Measurements from ENCODE around the gene TPSD1.

TPSD1 gene

GRCh38 chr16:1272453-1273198, 16.8 kb downstream of the TPSD1 start:
- no peaks in the 10 kb centered on the region for H3K79me2 ChIP-seq (ENCODE audit: control insufficient read depth, low read length)
- H3F3A ChIP-seq (ENCODE audit: control insufficient read depth, insufficient read depth) = peaks cover 5% of the 10 kb centered on the region
- no peaks in the 10 kb centered on the region for H3K9me3 ChIP-seq (ENCODE audit: control insufficient read depth, insufficient read depth, low read length)
- peak overlapping the region; percentile 95 for H3K4me2 ChIP-seq (ENCODE audit: low read length)
- peak overlapping the region; percentile 52 for H3K27ac ChIP-seq (ENCODE audit: low read depth, low read length)
- H3K4me3 ChIP-seq (ENCODE audit: low read length) = peak overlapping the region; percentile 66
- H3K36me3 ChIP-seq (ENCODE audit: control insufficient read depth, low read length) = no peaks in the 10 kb centered on the region
- TF ChIP-seq EZH2phosphoT487 (IDR thresholded peaks at IDR 0.05; ENCODE audit: borderline replicate concordance, low read length) (no peak), CTCF (IDR thresholded peaks at IDR 0.05; ENCODE audit: low read depth, low read length, poor library complexity, severe bottlenecking) (no peak)
- H3K9me2 ChIP-seq (replicated peaks; ENCODE audit: control insufficient read depth, low read length) = no peaks in the 10 kb centered on the region
- peaks cover 6% of the 10 kb centered on the region; the same call in 1 of the 2 replicates for H4K20me1 ChIP-seq (ENCODE audit: control insufficient read depth, insufficient read depth, low read depth, low read length)
- peaks cover 22% of the 10 kb centered on the region for H3K4me1 ChIP-seq (ENCODE audit: control insufficient read depth, low read length)
- H3K27me3 ChIP-seq (ENCODE audit: control insufficient read depth, low read length) = peaks cover 4% of the 10 kb centered on the region; the same call in 1 of the 2 replicates

GRCh38 chr16:1273816-1274215, 17.9 kb downstream of the TPSD1 start:
- H3K36me3 ChIP-seq (ENCODE audit: control insufficient read depth, low read length) = no peaks in the 10 kb centered on the region
- H3K27me3 ChIP-seq (ENCODE audit: control insufficient read depth, low read length) = peaks cover 9% of the 10 kb centered on the region; the same call in 1 of the 2 replicates
- no peak overlapping the region for H3K27ac ChIP-seq (ENCODE audit: low read depth, low read length)
- H3K4me3 ChIP-seq (ENCODE audit: low read length) = no peak overlapping the region
- TF ChIP-seq EZH2phosphoT487 (IDR thresholded peaks at IDR 0.05; ENCODE audit: borderline replicate concordance, low read length) (no peak), CTCF (IDR thresholded peaks at IDR 0.05; ENCODE audit: low read depth, low read length, poor library complexity, severe bottlenecking) (no peak)
- no peaks in the 10 kb centered on the region for H3K9me3 ChIP-seq (ENCODE audit: control insufficient read depth, insufficient read depth, low read length)
- no peaks in the 10 kb centered on the region for H3K9me2 ChIP-seq (replicated peaks; ENCODE audit: control insufficient read depth, low read length)
- no peaks in the 10 kb centered on the region for H3K79me2 ChIP-seq (ENCODE audit: control insufficient read depth, low read length)
- H3K4me2 ChIP-seq (ENCODE audit: low read length) = no peak overlapping the region
- peaks cover 22% of the 10 kb centered on the region for H3K4me1 ChIP-seq (ENCODE audit: control insufficient read depth, low read length)
- peaks cover 6% of the 10 kb centered on the region; the same call in 1 of the 2 replicates for H4K20me1 ChIP-seq (ENCODE audit: control insufficient read depth, insufficient read depth, low read depth, low read length)
- H3F3A ChIP-seq (ENCODE audit: control insufficient read depth, insufficient read depth) = peaks cover 5% of the 10 kb centered on the region

DNA sequence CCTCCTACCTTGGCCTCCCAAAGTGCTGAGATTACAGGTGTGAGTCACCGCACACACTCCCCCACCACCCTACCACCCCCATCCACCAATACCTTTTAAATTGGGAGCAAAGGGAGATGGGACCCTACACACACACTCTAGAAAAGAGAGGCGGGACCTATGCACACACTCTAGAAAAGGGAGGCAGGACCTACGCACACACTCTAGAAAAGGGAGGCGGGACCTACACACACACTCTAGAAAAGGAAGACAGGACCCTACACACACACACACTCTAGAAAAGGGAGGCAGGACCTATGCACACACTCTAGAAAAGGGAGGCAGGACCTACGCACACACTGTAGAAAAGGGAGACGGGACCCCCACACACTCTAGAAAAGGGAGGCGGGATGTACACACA, 18.9 kb downstream of the TPSD1 start:
- TF ChIP-seq CTCF (IDR thresholded peaks at IDR 0.05; ENCODE audit: low read depth, low read length, poor library complexity, severe bottlenecking) = no peak
- TF ChIP-seq EZH2phosphoT487 (IDR thresholded peaks at IDR 0.05; ENCODE audit: borderline replicate concordance, low read length) = no peak
- Histone ChIP-seq H3K27me3 (ENCODE audit: control insufficient read depth, low read length) (peaks cover 9% of the 10 kb centered on the region; the same call in 1 of the 2 replicates), H3F3A (ENCODE audit: control insufficient read depth, insufficient read depth) (peaks cover 5% of the 10 kb centered on the region), H3K9me3 (ENCODE audit: control insufficient read depth, insufficient read depth, low read length) (no peaks in the 10 kb centered on the region), H3K36me3 (ENCODE audit: control insufficient read depth, low read length) (no peaks in the 10 kb centered on the region), H4K20me1 (ENCODE audit: control insufficient read depth, insufficient read depth, low read depth, low read length) (peaks cover 6% of the 10 kb centered on the region; the same call in 1 of the 2 replicates), H3K9me2 (replicated peaks; ENCODE audit: control insufficient read depth, low read length) (no peaks in the 10 kb centered on the region), H3K27ac (ENCODE audit: low read depth, low read length) (no peak overlapping the region), H3K4me2 (ENCODE audit: low read length) (no peak overlapping the region), H3K4me3 (ENCODE audit: low read length) (no peak overlapping the region), H3K79me2 (ENCODE audit: control insufficient read depth, low read length) (no peaks in the 10 kb centered on the region), H3K4me1 (ENCODE audit: control insufficient read depth, low read length) (peaks cover 22% of the 10 kb centered on the region)

All from DOHH2 (cell line).